Body of pancreas (tissue), 4 donors: ENCODE results near the gene LY6G6D. TPM values are rescaled to one million over a fixed set of nuclear protein-coding genes. Genes with fewer than 3 reads are reported as not detected.

Source experiments
- microRNA-seq, 2 donors: library from miRNA; unstranded; fragments of <30 nt; microRNA quantifications; one replicate each; pipeline ENCODE4, GENCODE V29; 2016; ENCODE audit warnings: borderline number of aligned reads in 2 of 2, borderline replicate concordance in 2 of 2
- small RNA-seq: library from RNA; depleted of rRNA; stranded (forward); fragments of <200 nt; gene quantifications from one replicate; pipeline ENCODE3, GENCODE V24; 2016
- total RNA-seq, 2 donors: library from RNA; depleted of rRNA; stranded (reverse); fragments of >200 nt; gene quantifications; one replicate each; pipeline ENCODE4 v1.1.0, GENCODE V29; 2016

The LY6G6D gene
- total RNA-seq, 2 donors from 2014 or later: not detected

Small RNA genes lying within 50 kb of the gene (microRNA-seq; reads per million reads assigned to microRNA genes)
- 0 to 0.47 reads per million in 2 donors for gene MIR4646

Small RNA genes lying within 50 kb of the gene (small RNA-seq; reads per million reads assigned to genes)
- gene LY6G6D (not detected), gene MIR4646 (not detected), gene MSH5-SAPCD1 (not detected), gene RNU6-850P (not detected), gene SAPCD1 (not detected)

Other genes with a start within 250 kb of the LY6G6D start
- under 1 TPM in 1 of 2 donors, not detected in 1; 0.78 TPM for gene MICB, start 217.2 kb upstream of the LY6G6D start, total RNA-seq
- not detected for gene MCCD1, start 186.4 kb upstream of the LY6G6D start, total RNA-seq
- gene DDX39B, start 173.3 kb upstream of the LY6G6D start, total RNA-seq: 100 to 1,000 TPM; 132 to 260 TPM
- gene ATP6V1G2, start 168.7 kb upstream of the LY6G6D start, total RNA-seq: 1 to 10 TPM in 1 of 2 donors, not detected in 1; 1.0 TPM
- 10 to 100 TPM in 1 of 2 donors, 1 to 10 TPM in 1; 5.6 to 27.0 TPM for gene NFKBIL1, start 167.7 kb upstream of the LY6G6D start, total RNA-seq
- gene LTA, start 143.1 kb upstream of the LY6G6D start, total RNA-seq: not detected
- 1 to 10 TPM in 1 of 2 donors, under 1 TPM in 1; 0.66 to 1.3 TPM for gene TNF, start 139.8 kb upstream of the LY6G6D start, total RNA-seq
- gene LTB, start 132.9 kb upstream of the LY6G6D start, total RNA-seq: under 1 TPM in 1 of 2 donors, not detected in 1; 0.78 TPM
- gene LST1, start 129.1 kb upstream of the LY6G6D start, total RNA-seq: 1 to 10 TPM; 2.9 to 6.9 TPM
- not detected for gene NCR3, start 122.3 kb upstream of the LY6G6D start, total RNA-seq
- 1 to 10 TPM; 2.3 to 7.3 TPM for gene AIF1, start 100.1 kb upstream of the LY6G6D start, total RNA-seq
- gene PRRC2A, start 94.6 kb upstream of the LY6G6D start, total RNA-seq: 10 to 100 TPM; 48.8 to 57.4 TPM
- gene BAG6, start 62.7 kb upstream of the LY6G6D start, total RNA-seq: 100 to 1,000 TPM; 101 to 128 TPM
- 1 to 10 TPM in 1 of 2 donors, not detected in 1; 1.6 TPM for gene APOM, start 59.5 kb upstream of the LY6G6D start, total RNA-seq
- gene C6orf47, start 54.6 kb upstream of the LY6G6D start, total RNA-seq: 10 to 100 TPM; 15.8 to 22.1 TPM
- 10 to 100 TPM in 1 of 2 donors, 1 to 10 TPM in 1; 8.9 to 10.9 TPM for gene GPANK1, start 50.4 kb upstream of the LY6G6D start, total RNA-seq
- gene CSNK2B, start 49.3 kb upstream of the LY6G6D start, total RNA-seq: 100 to 1,000 TPM in 1 of 2 donors, 10 to 100 TPM in 1; 98.2 to 100 TPM
- 1 to 10 TPM; 6.9 to 8.3 TPM for gene LY6G5B, start 45.4 kb upstream of the LY6G6D start, total RNA-seq
- gene LY6G5C, start 34.3 kb upstream of the LY6G6D start, total RNA-seq: 1 to 10 TPM in 1 of 2 donors, not detected in 1; 4.4 TPM
- 10 to 100 TPM; 24.7 to 38.1 TPM for gene ABHD16A, start 12.0 kb upstream of the LY6G6D start, total RNA-seq
- gene LY6G6F, start 8.5 kb upstream of the LY6G6D start, total RNA-seq: not detected
- not detected for gene LY6G6C, start 6.4 kb downstream of the LY6G6D start, total RNA-seq
- not detected for gene MPIG6B, start 8.0 kb downstream of the LY6G6D start, total RNA-seq
- gene DDAH2, start 14.0 kb downstream of the LY6G6D start, total RNA-seq: 10 to 100 TPM; 23.6 to 40.5 TPM
- gene CLIC1, start 21.2 kb downstream of the LY6G6D start, total RNA-seq: 10 to 100 TPM; 68.9 to 92.9 TPM
- gene MSH5, start 24.7 kb downstream of the LY6G6D start, total RNA-seq: 10 to 100 TPM in 1 of 2 donors, 1 to 10 TPM in 1; 6.7 to 12.9 TPM
- 1 to 10 TPM; 2.0 to 2.6 TPM for gene SAPCD1, start 47.3 kb downstream of the LY6G6D start, total RNA-seq
- gene VWA7, start 62.0 kb downstream of the LY6G6D start, total RNA-seq: 1 to 10 TPM; 4.2 to 6.3 TPM
- 10 to 100 TPM; 39.2 to 67.6 TPM for gene VARS1, start 80.4 kb downstream of the LY6G6D start, total RNA-seq
- 10 to 100 TPM; 21.0 to 22.4 TPM for gene LSM2, start 91.6 kb downstream of the LY6G6D start, total RNA-seq
- 1 to 10 TPM in 1 of 2 donors, under 1 TPM in 1; 0.33 to 1.0 TPM for gene HSPA1L, start 99.9 kb downstream of the LY6G6D start, total RNA-seq
- 10 to 100 TPM; 70.9 to 92.1 TPM for gene HSPA1A, start 100.2 kb downstream of the LY6G6D start, total RNA-seq
- gene HSPA1B, start 112.4 kb downstream of the LY6G6D start, total RNA-seq: 100 to 1,000 TPM in 1 of 2 donors, 10 to 100 TPM in 1; 87.0 to 131 TPM
- 10 to 100 TPM; 29.3 to 30.6 TPM for gene NEU1, start 147.5 kb downstream of the LY6G6D start, total RNA-seq
- 10 to 100 TPM in 1 of 2 donors, 1 to 10 TPM in 1; 7.3 to 19.2 TPM for gene SLC44A4, start 163.6 kb downstream of the LY6G6D start, total RNA-seq
- 10 to 100 TPM; 35.8 to 87.7 TPM for gene EHMT2, start 182.3 kb downstream of the LY6G6D start, total RNA-seq
- 1 to 10 TPM in 1 of 2 donors, not detected in 1; 2.1 TPM for gene ZBTB12, start 186.7 kb downstream of the LY6G6D start, total RNA-seq
- gene C2, start 212.4 kb downstream of the LY6G6D start, total RNA-seq: 1 to 10 TPM; 1.3 TPM
- gene CFB, start 230.7 kb downstream of the LY6G6D start, total RNA-seq: 10 to 100 TPM; 21.0 to 33.9 TPM
- gene NELFE, start 243.6 kb downstream of the LY6G6D start, total RNA-seq: 10 to 100 TPM; 38.9 to 39.9 TPM
- gene SKIC2, start 243.8 kb downstream of the LY6G6D start, total RNA-seq: 10 to 100 TPM; 30.9 to 52.1 TPM